Sciatic nerve (tissue), 2 donors: Measurements from ENCODE around the gene ENTREP1. TPM values are rescaled to one million over a fixed set of nuclear protein-coding genes. Genes with fewer than 3 reads are reported as not detected.

Source experiments
- ATAC-seq: fragments of 200-7000 bp; cut with Tn5 transposase; one replicate; pipeline ENCODE4 v1.9.1; 2020; ENCODE audit warnings: mild to moderate bottlenecking, moderate library complexity
- DNase-seq: peaks from one replicate; pipeline ENCODE4 v3.0.0-alpha.2; 2020; ENCODE audit warnings: low spot score
- intact Hi-C: fragments of 100-400 bp; cut with DNase I; formaldehyde crosslinking; loops from one replicate; pipeline ENCODE4 v1.14.2; 2022
- total RNA-seq: library from RNA; stranded (reverse); fragmentation: NEBNext Ultra II Directional; extraction: Animal tissue kit (Norgen Biotek cat#: 25700); gene quantifications from one replicate; pipeline ENCODE4 v1.2.1, GENCODE V29; 2021
- donor health status: DM: no; HTN: no; CAD: no.
- donor health status: DM: no; HTN: no; CAD: no.

The ENTREP1 gene
- total RNA-seq, 1 donor from 2014 or later = 2.9 TPM

GRCh38 chr9:69357030-69357775 is 32.2 kb downstream of the ENTREP1 start:
- no peak for ATAC-seq
- intact Hi-C loops = no loop called here
- DNase-seq = no peak

- intact Hi-C loops = no loop called here
- ATAC-seq = no peak
- no peak for DNase-seq
Measured at GRCh38 chr9:69357821-69358220, 32.8 kb downstream of the ENTREP1 start.

GRCh38 chr9:69363191-69363590 is 38.2 kb downstream of the ENTREP1 start:
- no peak for DNase-seq
- intact Hi-C loops = no loop called here
- ATAC-seq = no peak

GRCh38 chr9:69364510-69365150 is 39.6 kb downstream of the ENTREP1 start:
- intact Hi-C loops = no loop called here
- DNase-seq (no peak), ATAC-seq (no peak)

GRCh38 chr9:69370430-69370829 is 45.4 kb downstream of the ENTREP1 start:
- intact Hi-C loops = no loop called here
- DNase-seq (no peak), ATAC-seq (no peak)

GRCh38 chr9:69371001-69371400 is 46.0 kb downstream of the ENTREP1 start:
- intact Hi-C loops = no loop called here
- DNase-seq (no peak), ATAC-seq (no peak)

GRCh38 chr9:69376651-69377050 is 51.6 kb downstream of the ENTREP1 start:
- ATAC-seq = peak; percentile 82
- DNase-seq = no peak

GRCh38 chr9:69377291-69377690 is 52.3 kb downstream of the ENTREP1 start:
- DNase-seq (no peak), ATAC-seq (no peak)
- intact Hi-C loops = no loop called here

More at GRCh38 chr9:69376651-69377050, 51.6 kb downstream of the ENTREP1 start:
- intact Hi-C loops = no loop called here

- DNase-seq (no peak), ATAC-seq (no peak)
- intact Hi-C loops = no loop called here
Measured at GRCh38 chr9:69377981-69378380, 53.0 kb downstream of the ENTREP1 start.

GRCh38 chr9:69379270-69379982 is 54.4 kb downstream of the ENTREP1 start:
- intact Hi-C loops = no loop called here
- ATAC-seq (peak; percentile 70), DNase-seq (no peak)

- DNase-seq = no peak
- intact Hi-C loops = no loop called here
- no peak for ATAC-seq
Measured at GRCh38 chr9:69380301-69380700, 55.3 kb downstream of the ENTREP1 start.

GRCh38 chr9:69380811-69381210 is 55.8 kb downstream of the ENTREP1 start:
- intact Hi-C loops = no loop called here
- no peak for ATAC-seq
- DNase-seq = no peak

- intact Hi-C loops = no loop called here
- DNase-seq (no peak), ATAC-seq (no peak)
Measured at GRCh38 chr9:69382135-69382534, 57.1 kb downstream of the ENTREP1 start.

- ATAC-seq = no peak
Measured at GRCh38 chr9:69385581-69386033, 60.6 kb downstream of the ENTREP1 start.

GRCh38 chr9:69386651-69387050 is 61.6 kb downstream of the ENTREP1 start:
- DNase-seq (no peak), ATAC-seq (no peak)
- intact Hi-C loops = no loop called here

More at GRCh38 chr9:69385581-69386033, 60.6 kb downstream of the ENTREP1 start:
- intact Hi-C loops = no loop called here
- no peak for DNase-seq

GRCh38 chr9:69388596-69388995 is 63.6 kb downstream of the ENTREP1 start:
- DNase-seq = no peak
- intact Hi-C loops = no loop called here
- ATAC-seq = no peak

GRCh38 chr9:69389437-69389995 is 64.5 kb downstream of the ENTREP1 start:
- ATAC-seq = no peak
- no peak for DNase-seq
- intact Hi-C loops = no loop called here

GRCh38 chr9:69391487-69391886 is 66.5 kb downstream of the ENTREP1 start:
- DNase-seq = no peak
- intact Hi-C loops = no loop called here
- ATAC-seq = no peak

GRCh38 chr9:69391946-69392345 is 66.9 kb downstream of the ENTREP1 start:
- DNase-seq (no peak), ATAC-seq (peak; percentile 40)
- intact Hi-C loops = no loop called here

- DNase-seq (no peak), ATAC-seq (no peak)
- intact Hi-C loops = no loop called here
Measured at GRCh38 chr9:69392826-69393225, 67.8 kb downstream of the ENTREP1 start.
